ENCODE measurements around the gene GLT6D1.
A peak's percentile ranks its signal among the peaks of the same experiment; 100 is the strongest.

GLT6D1 gene

GRCh38 chr9:135588371-135588770 lies 51.0 kb downstream of the GLT6D1 start:
- H2BK5ac ChIP-seq (ENCODE audit: low read length) = no peak overlapping the region
- H3K23ac ChIP-seq (ENCODE audit: low read depth, low read length, poor library complexity) = no peak overlapping the region
- peak overlapping the region; percentile 22 for H2BK12ac ChIP-seq (ENCODE audit: low read length)
- H4K91ac ChIP-seq (ENCODE audit: low read depth, low read length, poor library complexity) = no peak overlapping the region
- no peak overlapping the region for H3K4me2 ChIP-seq (ENCODE audit: insufficient read depth, low read length, poor library complexity, severe bottlenecking)
- peak overlapping the region; percentile 23 for H2AK5ac ChIP-seq (ENCODE audit: low read depth, low read length)
- H3K4me1 ChIP-seq (ENCODE audit: control insufficient read depth in 2 of 2, insufficient read depth in 1 of 2, low read depth in 1 of 2, low read length in 2 of 2) = peaks cover 0 to 6% of the 10 kb centered on the region in 2 donors
- H2BK120ac ChIP-seq (ENCODE audit: low read depth, low read length) = no peak overlapping the region
- H3K4me3 ChIP-seq (ENCODE audit: low read length in 2 of 2) = no peak overlapping the region
- H3K27ac ChIP-seq (replicated peaks; ENCODE audit: low read length) = no peak overlapping the region
- peak overlapping the region; percentile 56 for H3K14ac ChIP-seq (ENCODE audit: low read length)
- H3K9me3 ChIP-seq (replicated peaks in 1 of 2; ENCODE audit: control insufficient read depth in 2 of 2, insufficient read depth in 1 of 2, low read depth in 1 of 2, low read length in 2 of 2) = no peaks in the 10 kb centered on the region
- no CpG with 5 or more reads among the region's 9 CpGs for WGBS, 2 donors (ENCODE audit: extremely low coverage in 2 of 2, insufficient read length in 2 of 2, insufficient replicate concordance in 1 of 2)
- no peak overlapping the region for H2AFZ ChIP-seq (ENCODE audit: low read length)
- H3K27me3 ChIP-seq (ENCODE audit: control insufficient read depth in 3 of 3, insufficient read depth in 3 of 3, low read depth in 1 of 3, low read length in 3 of 3) = peaks cover 0 to 4% (median 0%) of the 10 kb centered on the region in 3 experiments
- H4K8ac ChIP-seq (ENCODE audit: low read depth, low read length) = no peak overlapping the region
- H3K9ac ChIP-seq (ENCODE audit: low read depth, low read length, poor library complexity) = no peak overlapping the region
- no peak for DNase-seq (ENCODE audit: low spot score)
- peaks cover 1% of the 10 kb centered on the region for H3K79me1 ChIP-seq (ENCODE audit: low read depth, low read length)
- peak overlapping the region; percentile 64 for H3K18ac ChIP-seq (ENCODE audit: low read length)
- no peaks in the 10 kb centered on the region for H3K36me3 ChIP-seq (replicated peaks in 1 of 2; ENCODE audit: control insufficient read depth in 2 of 2, insufficient read depth in 2 of 2, low read length in 2 of 2)
- no peak overlapping the region for H3K4ac ChIP-seq (ENCODE audit: low read length)
- H2BK15ac ChIP-seq (ENCODE audit: low read length) = peak overlapping the region; percentile 58

DNA sequence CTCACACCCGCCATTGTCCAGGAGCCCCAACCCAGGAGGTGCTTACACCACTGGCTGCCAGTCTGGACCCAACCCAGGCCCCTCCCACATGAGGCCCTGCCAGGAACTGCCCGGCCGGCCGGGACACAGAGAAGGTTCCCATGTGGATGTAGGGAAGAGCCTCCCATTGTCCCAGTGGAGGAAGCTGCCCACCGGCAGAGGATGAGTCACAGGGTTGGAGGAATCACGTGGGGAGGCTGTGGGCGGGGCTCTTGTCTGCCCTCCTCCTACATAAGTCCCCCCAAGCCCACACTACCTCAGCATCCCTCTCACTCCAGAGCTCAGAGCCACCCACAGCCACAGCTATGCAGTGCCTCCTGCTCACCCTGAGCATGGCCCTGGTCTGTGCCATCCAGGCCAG lies 51.7 kb downstream of the GLT6D1 start:
- Histone ChIP-seq H3K4me1 (ENCODE audit: control insufficient read depth in 2 of 2, insufficient read depth in 1 of 2, low read depth in 1 of 2, low read length in 2 of 2) (peaks cover 0 to 6% of the 10 kb centered on the region in 2 donors), H2AFZ (ENCODE audit: low read length) (peak overlapping the region; percentile 69), H3K27me3 (ENCODE audit: control insufficient read depth in 3 of 3, insufficient read depth in 3 of 3, low read depth in 1 of 3, low read length in 3 of 3) (peaks cover 0 to 4% (median 0%) of the 10 kb centered on the region in 3 experiments), H3K27ac (replicated peaks; ENCODE audit: low read length) (no peak overlapping the region), H4K8ac (ENCODE audit: low read depth, low read length) (no peak overlapping the region), H2BK12ac (ENCODE audit: low read length) (no peak overlapping the region), H3K9ac (ENCODE audit: low read depth, low read length, poor library complexity) (no peak overlapping the region), H3K79me1 (ENCODE audit: low read depth, low read length) (peaks cover 1% of the 10 kb centered on the region), H2BK120ac (ENCODE audit: low read depth, low read length) (no peak overlapping the region), H3K4me2 (ENCODE audit: insufficient read depth, low read length, poor library complexity, severe bottlenecking) (no peak overlapping the region), H3K36me3 (replicated peaks in 1 of 2; ENCODE audit: control insufficient read depth in 2 of 2, insufficient read depth in 2 of 2, low read length in 2 of 2) (no peaks in the 10 kb centered on the region), H3K4ac (ENCODE audit: low read length) (no peak overlapping the region), H2AK5ac (ENCODE audit: low read depth, low read length) (no peak overlapping the region), H3K18ac (ENCODE audit: low read length) (peak overlapping the region; percentile 80), H3K23ac (ENCODE audit: low read depth, low read length, poor library complexity) (no peak overlapping the region), H3K14ac (ENCODE audit: low read length) (no peak overlapping the region), H2BK5ac (ENCODE audit: low read length) (no peak overlapping the region), H3K4me3 (ENCODE audit: low read length in 2 of 2) (no peak overlapping the region), H2BK15ac (ENCODE audit: low read length) (no peak overlapping the region), H4K91ac (ENCODE audit: low read depth, low read length, poor library complexity) (no peak overlapping the region), H3K9me3 (replicated peaks in 1 of 2; ENCODE audit: control insufficient read depth in 2 of 2, insufficient read depth in 1 of 2, low read depth in 1 of 2, low read length in 2 of 2) (no peaks in the 10 kb centered on the region)
- no CpG with 5 or more reads among the region's 7 CpGs for WGBS, 2 donors (ENCODE audit: extremely low coverage in 2 of 2, insufficient read length in 2 of 2, insufficient replicate concordance in 1 of 2)
- no peak for DNase-seq (ENCODE audit: low spot score)

- no peak overlapping the region for H4K8ac ChIP-seq (ENCODE audit: low read depth, low read length)
- DNase-seq (ENCODE audit: low spot score) = no peak
- peak overlapping the region; percentile 71 for H3K18ac ChIP-seq (ENCODE audit: low read length)
- H3K9ac ChIP-seq (ENCODE audit: low read depth, low read length, poor library complexity) = no peak overlapping the region
- no peaks in the 10 kb centered on the region for H3K36me3 ChIP-seq (replicated peaks in 1 of 2; ENCODE audit: control insufficient read depth in 2 of 2, insufficient read depth in 2 of 2, low read length in 2 of 2)
- no peak overlapping the region for H3K4me3 ChIP-seq (ENCODE audit: low read length in 2 of 2)
- H3K4me2 ChIP-seq (ENCODE audit: insufficient read depth, low read length, poor library complexity, severe bottlenecking) = no peak overlapping the region
- H2AFZ ChIP-seq (ENCODE audit: low read length) = no peak overlapping the region
- H3K27me3 ChIP-seq (ENCODE audit: control insufficient read depth in 3 of 3, insufficient read depth in 3 of 3, low read depth in 1 of 3, low read length in 3 of 3) = peaks cover 0 to 8% (median 0%) of the 10 kb centered on the region in 3 experiments
- no peak overlapping the region for H2BK5ac ChIP-seq (ENCODE audit: low read length)
- no peak overlapping the region for H3K27ac ChIP-seq (replicated peaks; ENCODE audit: low read length)
- H3K14ac ChIP-seq (ENCODE audit: low read length) = peak overlapping the region; percentile 12
- peak overlapping the region; percentile 97 for H2BK12ac ChIP-seq (ENCODE audit: low read length)
- H3K4me1 ChIP-seq (ENCODE audit: control insufficient read depth in 2 of 2, insufficient read depth in 1 of 2, low read depth in 1 of 2, low read length in 2 of 2) = peaks cover 0 to 6% of the 10 kb centered on the region in 2 donors
- H2BK120ac ChIP-seq (ENCODE audit: low read depth, low read length) = peak overlapping the region; percentile 41
- no peak overlapping the region for H3K4ac ChIP-seq (ENCODE audit: low read length)
- H4K91ac ChIP-seq (ENCODE audit: low read depth, low read length, poor library complexity) = no peak overlapping the region
- whole genome bisulfite sequencing, 2 donors (ENCODE audit: extremely low coverage in 2 of 2, insufficient read length in 2 of 2, insufficient replicate concordance in 1 of 2) = no CpG with 5 or more reads among the region's 15 CpGs
- H3K23ac ChIP-seq (ENCODE audit: low read depth, low read length, poor library complexity) = peak overlapping the region; percentile 80
- H2AK5ac ChIP-seq (ENCODE audit: low read depth, low read length) = peak overlapping the region; percentile 79
- H3K9me3 ChIP-seq (replicated peaks in 1 of 2; ENCODE audit: control insufficient read depth in 2 of 2, insufficient read depth in 1 of 2, low read depth in 1 of 2, low read length in 2 of 2) = no peaks in the 10 kb centered on the region
- H2BK15ac ChIP-seq (ENCODE audit: low read length) = peak overlapping the region; percentile 59
- H3K79me1 ChIP-seq (ENCODE audit: low read depth, low read length) = peaks cover 1% of the 10 kb centered on the region
These were observed 52.7 kb downstream of the GLT6D1 start for GRCh38 chr9:135586601-135587109.

- no peak for DNase-seq (ENCODE audit: low spot score)
- Histone ChIP-seq H2BK120ac (ENCODE audit: low read depth, low read length) (no peak overlapping the region), H3K36me3 (replicated peaks in 1 of 2; ENCODE audit: control insufficient read depth in 2 of 2, insufficient read depth in 2 of 2, low read length in 2 of 2) (no peaks in the 10 kb centered on the region), H2AK5ac (ENCODE audit: low read depth, low read length) (no peak overlapping the region), H2BK12ac (ENCODE audit: low read length) (no peak overlapping the region), H4K8ac (ENCODE audit: low read depth, low read length) (no peak overlapping the region), H3K18ac (ENCODE audit: low read length) (no peak overlapping the region), H3K23ac (ENCODE audit: low read depth, low read length, poor library complexity) (no peak overlapping the region), H3K4ac (ENCODE audit: low read length) (no peak overlapping the region), H3K27me3 (ENCODE audit: control insufficient read depth in 3 of 3, insufficient read depth in 3 of 3, low read depth in 1 of 3, low read length in 3 of 3) (peaks cover 0 to 8% (median 0%) of the 10 kb centered on the region in 3 experiments), H3K9ac (ENCODE audit: low read depth, low read length, poor library complexity) (no peak overlapping the region), H3K9me3 (replicated peaks in 1 of 2; ENCODE audit: control insufficient read depth in 2 of 2, insufficient read depth in 1 of 2, low read depth in 1 of 2, low read length in 2 of 2) (peaks cover 0 to 1% of the 10 kb centered on the region in 2 donors), H2BK15ac (ENCODE audit: low read length) (no peak overlapping the region), H2BK5ac (ENCODE audit: low read length) (no peak overlapping the region), H3K4me2 (ENCODE audit: insufficient read depth, low read length, poor library complexity, severe bottlenecking) (no peak overlapping the region), H3K4me3 (ENCODE audit: low read length in 2 of 2) (no peak overlapping the region), H3K14ac (ENCODE audit: low read length) (no peak overlapping the region), H3K79me1 (ENCODE audit: low read depth, low read length) (peaks cover 1% of the 10 kb centered on the region), H3K4me1 (ENCODE audit: control insufficient read depth in 2 of 2, insufficient read depth in 1 of 2, low read depth in 1 of 2, low read length in 2 of 2) (peaks cover 0 to 6% of the 10 kb centered on the region in 2 donors), H4K91ac (ENCODE audit: low read depth, low read length, poor library complexity) (no peak overlapping the region), H3K27ac (replicated peaks; ENCODE audit: low read length) (no peak overlapping the region), H2AFZ (ENCODE audit: low read length) (no peak overlapping the region)
- WGBS, 2 donors (ENCODE audit: extremely low coverage in 2 of 2, insufficient read length in 2 of 2, insufficient replicate concordance in 1 of 2) = no CpG with 5 or more reads among the region's 16 CpGs
These were observed 54.4 kb downstream of the GLT6D1 start for GRCh38 chr9:135584934-135585333.
